Measurements from ENCODE around the gene TNFRSF4.

Gene TNFRSF4

GRCh38 chr1:1234180-1234808 lies 20.3 kb upstream of the TNFRSF4 start:
- DNase-seq (ENCODE audit: low read depth in 2 of 3, low spot score in 2 of 3): no peak

GRCh38 chr1:1233567-1233892 lies 19.6 kb upstream of the TNFRSF4 start:
- no peak for DNase-seq (ENCODE audit: low read depth in 2 of 3, low spot score in 2 of 3)

GRCh38 chr1:1232796-1233566 lies 19.0 kb upstream of the TNFRSF4 start:
- no peak for DNase-seq (ENCODE audit: low read depth in 2 of 3, low spot score in 2 of 3)

- no peak for DNase-seq (ENCODE audit: low read depth in 2 of 3, low spot score in 2 of 3)
Observed at GRCh38 chr1:1232208-1232795, 18.3 kb upstream of the TNFRSF4 start, which contains the start of gene B3GALT6. Gene B3GALT6 (plus strand): TSS chr1:1232237. CDS start chr1:1232279, 42 bp downstream.

GRCh38 chr1:1231400-1232207 lies 17.7 kb upstream of the TNFRSF4 start, which contains the start of gene SDF4:
Gene SDF4 (minus strand): TSS chr1:1232001. CDS start chr1:1228772, 3,229 bp downstream.
- peak; percentile 83 to 95 (median 90) for DNase-seq (ENCODE audit: low read depth in 2 of 3, low spot score in 2 of 3)

- no peak for DNase-seq (ENCODE audit: low read depth in 2 of 3, low spot score in 2 of 3)
Observed at GRCh38 chr1:1230656-1231399, 16.9 kb upstream of the TNFRSF4 start.

GRCh38 chr1:1229770-1230169 lies 15.8 kb upstream of the TNFRSF4 start:
- no peak for DNase-seq (ENCODE audit: low read depth in 2 of 3, low spot score in 2 of 3)

GRCh38 chr1:1228596-1229321 lies 14.8 kb upstream of the TNFRSF4 start:
- DNase-seq (ENCODE audit: low read depth in 2 of 3, low spot score in 2 of 3): no peak

GRCh38 chr1:1228187-1228586 lies 14.2 kb upstream of the TNFRSF4 start:
- no peak for DNase-seq (ENCODE audit: low read depth in 2 of 3, low spot score in 2 of 3)

- DNase-seq (ENCODE audit: low read depth in 2 of 3, low spot score in 2 of 3): no peak
Observed at GRCh38 chr1:1227386-1227785, 13.4 kb upstream of the TNFRSF4 start.

- DNase-seq (ENCODE audit: low read depth in 2 of 3, low spot score in 2 of 3): no peak
Observed at GRCh38 chr1:1226566-1227362, 12.8 kb upstream of the TNFRSF4 start.

- DNase-seq (ENCODE audit: low read depth in 2 of 3, low spot score in 2 of 3): no peak
Observed at GRCh38 chr1:1225913-1226312, 12.0 kb upstream of the TNFRSF4 start.

- no peak for DNase-seq (ENCODE audit: low read depth in 2 of 3, low spot score in 2 of 3)
Observed at GRCh38 chr1:1225238-1225845, 11.4 kb upstream of the TNFRSF4 start.

GRCh38 chr1:1223891-1224290 lies 9.9 kb upstream of the TNFRSF4 start:
- DNase-seq (ENCODE audit: low read depth in 2 of 3, low spot score in 2 of 3): no peak

GRCh38 chr1:1223321-1223720 lies 9.4 kb upstream of the TNFRSF4 start:
- no peak for DNase-seq (ENCODE audit: low read depth in 2 of 3, low spot score in 2 of 3)

- no peak for DNase-seq (ENCODE audit: low read depth in 2 of 3, low spot score in 2 of 3)
Observed at GRCh38 chr1:1222575-1223225, 8.7 kb upstream of the TNFRSF4 start.

- no peak for DNase-seq (ENCODE audit: low read depth in 2 of 3, low spot score in 2 of 3)
Observed at GRCh38 chr1:1221887-1222574, 8.1 kb upstream of the TNFRSF4 start.

- DNase-seq (ENCODE audit: low read depth in 2 of 3, low spot score in 2 of 3): no peak
Observed at GRCh38 chr1:1220197-1220596, 6.2 kb upstream of the TNFRSF4 start.

Measured in activated CD8-positive, alpha-beta memory T cell treated with anti-CD3 and anti-CD28 coated beads for 48 hours (primary cell).